Measurements from ENCODE around the gene SMG7. TPM values are rescaled to one million over a fixed set of nuclear protein-coding genes. Genes with fewer than 3 reads are reported as not detected.
A peak's percentile ranks its signal among the peaks of the same experiment; 100 is the strongest.

Gene SMG7
- total and polyA plus RNA-seq, 5 donors: 18.6 to 50.8 (median 39.1) TPM

DNA sequence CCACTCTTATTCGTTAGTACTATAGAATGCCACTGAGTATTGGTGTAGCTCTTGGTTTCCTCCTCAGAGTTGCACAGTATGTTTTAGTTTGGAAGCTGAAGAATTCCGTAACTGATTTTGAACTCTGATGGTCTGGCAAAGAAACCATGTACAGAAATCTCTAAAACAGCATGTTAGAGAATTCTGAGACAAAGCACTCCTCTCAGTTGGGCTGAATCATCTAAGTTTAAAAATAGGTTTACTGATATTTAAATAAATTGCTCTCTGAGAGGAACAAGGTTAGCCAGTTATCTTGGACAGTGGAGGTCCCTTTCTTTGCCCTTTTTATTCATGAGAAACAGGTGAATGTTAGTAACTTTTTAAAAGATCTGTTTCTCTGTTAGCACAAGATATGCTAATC is 74.1 kb downstream of the SMG7 start:
- Histone ChIP-seq H3K27ac (ENCODE audit: low read length) (no peak overlapping the region), H3K4me3 (ENCODE audit: low read length) (no peak overlapping the region), H3K9me3 (ENCODE audit: control insufficient read depth, low read length) (no peaks in the 10 kb centered on the region), H3K27me3 (ENCODE audit: control insufficient read depth, insufficient read depth) (no peaks in the 10 kb centered on the region), H3K4me1 (ENCODE audit: control insufficient read depth, insufficient read depth, low read length) (peaks cover 5% of the 10 kb centered on the region)
- DNase-seq (no peak), ATAC-seq (no peak)
- intact Hi-C loops (cut with DNase I): loop anchor here in 1 of 4 donors (10.0 kb wide), 1 partner anchor 72 kb away; the partner anchor contains the start of gene SMG7
- WGBS: 76% methylated on average over 2 of the region's 2 CpGs

DNA sequence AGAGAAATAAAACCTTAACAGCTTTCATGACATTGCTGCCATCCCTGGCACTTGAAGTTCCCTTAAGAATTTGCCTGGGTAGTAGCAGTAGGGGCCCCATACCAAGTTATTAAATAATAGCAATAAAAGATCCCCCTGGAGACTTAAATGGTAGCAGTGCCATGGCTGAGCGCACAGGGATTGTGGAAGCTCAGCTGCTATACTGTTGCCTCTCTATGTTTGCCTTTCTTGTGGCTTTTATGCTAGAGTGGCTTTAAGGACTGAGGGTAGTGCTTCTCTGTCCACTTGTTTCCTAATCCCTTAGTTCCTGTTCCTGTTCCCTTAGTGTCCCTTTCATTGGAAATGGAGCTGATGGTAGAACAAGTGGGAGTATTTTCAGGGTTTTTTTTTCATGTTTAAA is 75.8 kb downstream of the SMG7 start:
- Histone ChIP-seq H3K27me3 (ENCODE audit: control insufficient read depth, insufficient read depth) (no peaks in the 10 kb centered on the region), H3K4me1 (ENCODE audit: control insufficient read depth, insufficient read depth, low read length) (peaks cover 5% of the 10 kb centered on the region), H3K4me3 (ENCODE audit: low read length) (no peak overlapping the region), H3K27ac (ENCODE audit: low read length) (no peak overlapping the region), H3K9me3 (ENCODE audit: control insufficient read depth, low read length) (no peaks in the 10 kb centered on the region)
- no peak for ATAC-seq
- intact Hi-C loops (cut with DNase I): loop anchor here in 1 of 4 donors (10.0 kb wide), 1 partner anchor 73 kb away; the partner anchor contains the start of gene SMG7
- no peak for DNase-seq
- 96% methylated on average over 1 of the region's 1 CpG for WGBS

DNA sequence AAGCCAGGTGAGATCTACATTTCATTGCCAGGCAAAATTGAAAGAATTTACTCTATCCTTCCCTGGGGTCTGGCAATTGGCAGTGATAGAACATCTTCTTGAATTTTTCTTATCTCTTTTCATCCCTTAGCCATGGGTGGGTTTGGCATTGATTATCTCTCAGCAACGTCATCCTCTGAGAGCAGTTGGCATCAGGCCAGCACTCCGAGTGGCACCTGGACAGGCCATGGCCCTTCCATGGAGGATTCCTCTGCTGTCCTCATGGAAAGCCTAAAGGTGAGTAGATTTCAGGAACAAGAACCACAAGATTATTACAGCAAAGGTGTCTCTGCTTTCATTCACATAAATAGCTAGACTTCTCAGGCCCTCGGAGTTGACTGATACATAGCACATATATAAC is 78.6 kb downstream of the SMG7 start:
- intact Hi-C loops (cut with DNase I): loop anchor here in 1 of 4 donors (10.0 kb wide), 1 partner anchor 74 kb away; no protein-coding TSS in a partner anchor
- Histone ChIP-seq H3K4me1 (ENCODE audit: control insufficient read depth, insufficient read depth, low read length) (peaks cover 4% of the 10 kb centered on the region), H3K27ac (ENCODE audit: low read length) (no peak overlapping the region)

DNA sequence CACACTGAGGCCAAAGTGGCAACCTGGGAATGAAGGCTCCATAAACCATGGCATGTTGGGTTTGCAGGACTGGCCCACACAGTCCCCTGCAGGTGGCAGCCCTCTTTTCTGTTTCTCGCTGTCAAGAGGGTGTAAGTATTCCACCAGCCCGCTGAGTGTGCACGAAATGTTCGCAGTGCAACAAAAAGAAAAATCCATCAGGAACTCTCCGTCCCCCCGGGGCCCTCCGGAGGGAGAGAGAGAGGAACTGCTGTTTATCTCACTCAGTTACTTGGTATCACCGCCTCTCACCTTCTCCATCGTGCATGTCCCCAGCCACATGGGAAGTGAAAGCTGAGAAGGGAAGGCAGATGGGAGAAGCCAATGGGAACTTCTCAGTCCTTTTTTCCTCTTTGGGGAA is 79.6 kb downstream of the SMG7 start:
- no peaks in the 10 kb centered on the region for H3K9me3 ChIP-seq (ENCODE audit: control insufficient read depth, low read length)
- 57% methylated on average over 9 of the region's 9 CpGs for WGBS
- no peak overlapping the region for H3K27ac ChIP-seq (ENCODE audit: low read length)
- ATAC-seq (peak; percentile 40 to 52), DNase-seq (peak in 1 of 3 donors; percentile 50)
- intact Hi-C loops (cut with DNase I): loop anchor here in 1 of 4 donors (10.0 kb wide), 1 partner anchor 73 kb away; no protein-coding TSS in a partner anchor
- H3K27me3 ChIP-seq (ENCODE audit: control insufficient read depth, insufficient read depth): no peaks in the 10 kb centered on the region
- no peak overlapping the region for H3K4me3 ChIP-seq (ENCODE audit: low read length)
- no peaks in the 10 kb centered on the region for H3K4me1 ChIP-seq (ENCODE audit: control insufficient read depth, insufficient read depth, low read length)

More for the DNA sequence above, 78.6 kb downstream of the SMG7 start:
- DNase-seq: peak in 1 of 3 donors; percentile 38
- ATAC-seq: no peak
- H3K9me3 ChIP-seq (ENCODE audit: control insufficient read depth, low read length): no peaks in the 10 kb centered on the region
- no peaks in the 10 kb centered on the region for H3K27me3 ChIP-seq (ENCODE audit: control insufficient read depth, insufficient read depth)
- H3K4me3 ChIP-seq (ENCODE audit: low read length): no peak overlapping the region
- WGBS: 42% methylated on average over 3 of the region's 3 CpGs

DNA sequence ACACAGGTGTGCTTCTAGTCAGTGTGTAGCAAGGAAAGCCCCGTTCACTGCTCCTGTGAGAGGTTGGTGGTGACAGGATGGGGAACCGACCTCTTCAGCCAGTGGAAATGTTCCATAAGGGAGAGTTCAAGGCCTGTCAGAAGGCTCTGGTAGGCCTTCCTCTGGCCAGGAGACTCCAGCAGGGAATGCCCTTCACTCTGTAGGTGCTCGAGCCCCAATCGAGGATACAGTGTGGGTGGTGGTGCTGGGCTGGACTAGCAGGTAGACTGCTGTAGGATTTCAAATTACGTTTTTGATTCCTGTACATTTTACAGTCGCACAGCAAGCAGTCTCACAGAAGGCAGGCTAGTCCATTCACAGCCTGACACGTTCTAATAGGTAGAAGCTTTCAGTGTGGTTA is 80.1 kb downstream of the SMG7 start:
- no peak for DNase-seq
- Histone ChIP-seq H3K9me3 (ENCODE audit: control insufficient read depth, low read length) (no peaks in the 10 kb centered on the region), H3K27ac (ENCODE audit: low read length) (no peak overlapping the region), H3K4me1 (ENCODE audit: control insufficient read depth, insufficient read depth, low read length) (no peaks in the 10 kb centered on the region), H3K4me3 (ENCODE audit: low read length) (no peak overlapping the region), H3K27me3 (ENCODE audit: control insufficient read depth, insufficient read depth) (no peaks in the 10 kb centered on the region)
- intact Hi-C loops (cut with DNase I): loop anchor here in 1 of 4 donors (10.0 kb wide), 1 partner anchor 72 kb away; no protein-coding TSS in a partner anchor
- 87% methylated on average over 7 of the region's 7 CpGs for WGBS
- peak in 1 of 2 donors; percentile 27 for ATAC-seq

DNA sequence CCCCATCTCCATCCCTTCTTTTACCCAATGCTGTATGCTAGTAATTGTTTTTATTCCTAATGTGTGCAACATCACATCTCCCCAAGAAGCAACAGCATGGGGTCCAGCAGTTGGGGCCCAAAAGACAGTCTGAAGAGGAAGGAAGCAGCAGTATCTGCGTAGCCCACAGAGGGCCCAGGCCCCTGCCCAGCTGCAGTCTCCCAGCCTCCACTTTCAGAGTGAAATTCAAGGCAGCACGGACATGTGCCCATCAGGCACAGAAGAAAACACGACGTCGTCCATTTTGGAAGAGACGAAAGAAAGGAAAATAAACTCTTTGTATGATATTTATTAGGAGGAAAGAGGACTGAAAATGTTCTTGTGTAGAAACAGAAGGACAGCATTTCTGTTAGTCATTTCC is 80.6 kb downstream of the SMG7 start:
- no peak overlapping the region for H3K27ac ChIP-seq (ENCODE audit: low read length)

DNA sequence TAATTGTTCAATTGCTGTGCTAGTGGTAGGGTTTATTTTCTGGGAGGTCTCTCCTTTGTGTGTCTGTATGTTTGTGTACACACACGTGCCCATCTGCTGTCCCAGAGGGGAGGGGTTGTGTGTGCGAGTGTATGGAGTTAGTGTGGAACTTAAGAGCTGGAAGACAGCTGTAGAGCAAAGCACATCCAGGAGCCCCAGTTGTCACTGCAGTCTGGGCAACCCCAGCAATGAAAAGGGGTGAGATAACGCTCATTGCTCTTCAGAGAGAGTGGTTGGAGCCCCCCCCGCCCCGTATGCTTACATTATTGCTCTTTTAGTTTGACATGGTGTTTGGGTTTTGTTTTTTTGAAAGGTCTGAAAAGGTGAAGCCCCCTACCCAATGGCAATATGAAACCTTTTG is 81.0 kb downstream of the SMG7 start:
- WGBS: 70% methylated on average over 5 of the region's 5 CpGs

More for the DNA sequence above, 80.6 kb downstream of the SMG7 start:
- DNase-seq (no peak), ATAC-seq (no peak)
- 82% methylated on average over 6 of the region's 6 CpGs for WGBS
- H3K9me3 ChIP-seq (ENCODE audit: control insufficient read depth, low read length): no peaks in the 10 kb centered on the region
- no peaks in the 10 kb centered on the region for H3K27me3 ChIP-seq (ENCODE audit: control insufficient read depth, insufficient read depth)
- H3K4me1 ChIP-seq (ENCODE audit: control insufficient read depth, insufficient read depth, low read length): no peaks in the 10 kb centered on the region
- intact Hi-C loops (cut with DNase I): loop anchor here in 1 of 4 donors (10.0 kb wide), 1 partner anchor 72 kb away; no protein-coding TSS in a partner anchor
- no peak overlapping the region for H3K4me3 ChIP-seq (ENCODE audit: low read length)

DNA sequence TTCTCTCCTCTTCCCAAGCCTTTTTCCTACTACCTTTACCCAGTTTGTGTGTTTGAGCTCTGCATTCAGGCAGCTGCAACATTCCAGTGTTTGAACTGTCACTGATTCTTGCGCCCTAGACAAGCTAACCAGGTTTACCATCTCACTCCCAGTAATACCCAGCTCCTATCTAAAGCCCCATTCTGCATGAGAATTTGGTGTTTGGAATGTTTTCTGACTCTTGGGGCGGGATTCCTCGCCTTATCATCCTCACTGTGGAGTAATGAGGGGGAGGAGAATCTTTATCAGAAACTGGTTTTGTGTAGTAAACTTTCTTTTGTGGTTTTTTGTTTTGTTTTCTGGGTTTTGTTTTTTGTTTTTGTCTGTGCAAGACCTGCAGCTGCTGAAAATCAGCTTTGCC is 81.5 kb downstream of the SMG7 start:
- H3K9me3 ChIP-seq (ENCODE audit: control insufficient read depth, low read length): no peaks in the 10 kb centered on the region
- 69% methylated on average over 3 of the region's 3 CpGs for WGBS
- DNase-seq (no peak), ATAC-seq (no peak)
- no peak overlapping the region for H3K4me3 ChIP-seq (ENCODE audit: low read length)
- no peaks in the 10 kb centered on the region for H3K27me3 ChIP-seq (ENCODE audit: control insufficient read depth, insufficient read depth)
- H3K27ac ChIP-seq (ENCODE audit: low read length): no peak overlapping the region
- no peaks in the 10 kb centered on the region for H3K4me1 ChIP-seq (ENCODE audit: control insufficient read depth, insufficient read depth, low read length)
- intact Hi-C loops (cut with DNase I): loop anchor here in 1 of 4 donors (10.0 kb wide), 1 partner anchor 71 kb away; no protein-coding TSS in a partner anchor

More for the DNA sequence above, 81.0 kb downstream of the SMG7 start:
- intact Hi-C loops (cut with DNase I): loop anchor here in 1 of 4 donors (10.0 kb wide), 1 partner anchor 71 kb away; no protein-coding TSS in a partner anchor
- no peaks in the 10 kb centered on the region for H3K27me3 ChIP-seq (ENCODE audit: control insufficient read depth, insufficient read depth)
- no peaks in the 10 kb centered on the region for H3K9me3 ChIP-seq (ENCODE audit: control insufficient read depth, low read length)
- no peak overlapping the region for H3K27ac ChIP-seq (ENCODE audit: low read length)
- no peak overlapping the region for H3K4me3 ChIP-seq (ENCODE audit: low read length)
- no peaks in the 10 kb centered on the region for H3K4me1 ChIP-seq (ENCODE audit: control insufficient read depth, insufficient read depth, low read length)
- DNase-seq: no peak
- no peak for ATAC-seq

DNA sequence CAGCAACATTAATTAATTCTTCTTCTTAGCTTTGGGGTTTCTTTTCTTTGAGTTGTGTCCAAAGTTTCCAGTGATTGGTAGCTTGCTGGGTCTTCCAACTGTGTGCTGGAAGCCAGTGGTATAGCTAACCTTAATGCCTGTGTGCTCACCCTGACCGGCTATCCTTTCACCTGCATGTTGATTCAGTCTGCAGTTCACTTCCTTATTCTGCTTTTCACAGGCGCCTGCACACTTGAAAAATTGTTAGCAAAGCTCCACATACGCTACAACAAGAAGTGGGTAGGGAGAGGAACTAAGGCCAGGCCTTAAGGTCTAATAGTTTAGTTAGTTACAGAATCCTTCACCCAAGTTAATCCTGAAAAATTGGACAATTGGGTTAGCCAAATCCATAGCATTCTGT is 82.3 kb downstream of the SMG7 start:
- Histone ChIP-seq H3K4me3 (ENCODE audit: low read length) (no peak overlapping the region), H3K27ac (ENCODE audit: low read length) (no peak overlapping the region), H3K9me3 (ENCODE audit: control insufficient read depth, low read length) (no peaks in the 10 kb centered on the region), H3K4me1 (ENCODE audit: control insufficient read depth, insufficient read depth, low read length) (no peaks in the 10 kb centered on the region), H3K27me3 (ENCODE audit: control insufficient read depth, insufficient read depth) (no peaks in the 10 kb centered on the region)
- ATAC-seq (no peak), DNase-seq (no peak)
- WGBS: 79% methylated on average over 3 of the region's 3 CpGs
- intact Hi-C loops (cut with DNase I): loop anchor here in 1 of 4 donors (10.0 kb wide), 1 partner anchor 70 kb away; no protein-coding TSS in a partner anchor

DNA sequence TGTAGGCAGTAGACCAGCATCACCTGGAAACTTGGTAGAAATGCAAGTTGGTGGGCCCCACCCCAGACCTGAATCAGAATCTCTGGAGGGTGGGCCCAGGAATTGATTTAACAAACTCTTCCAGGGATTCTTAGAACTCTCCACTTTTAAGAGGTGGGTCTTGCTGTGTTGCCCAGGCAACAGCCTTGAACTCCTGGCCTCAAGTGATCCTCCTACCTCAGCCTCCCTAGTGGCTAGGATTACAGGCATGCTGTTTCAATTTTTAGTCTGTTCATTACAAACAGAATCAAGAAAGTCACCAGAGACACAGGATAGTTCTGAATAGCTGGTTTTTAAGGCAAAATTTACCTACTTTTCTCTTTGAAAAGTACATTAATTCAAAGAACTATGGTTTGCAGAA is 86.8 kb downstream of the SMG7 start:
- Histone ChIP-seq H3K4me3 (ENCODE audit: low read length) (no peak overlapping the region), H3K27me3 (ENCODE audit: control insufficient read depth, insufficient read depth) (no peaks in the 10 kb centered on the region), H3K9me3 (ENCODE audit: control insufficient read depth, low read length) (no peaks in the 10 kb centered on the region), H3K27ac (ENCODE audit: low read length) (no peak overlapping the region), H3K4me1 (ENCODE audit: control insufficient read depth, insufficient read depth, low read length) (no peaks in the 10 kb centered on the region)
- intact Hi-C loops (cut with DNase I): loop anchor here in 1 of 4 donors (10.0 kb wide), 1 partner anchor 66 kb away; no protein-coding TSS in a partner anchor
- no peak for DNase-seq
- no peak for ATAC-seq

DNA sequence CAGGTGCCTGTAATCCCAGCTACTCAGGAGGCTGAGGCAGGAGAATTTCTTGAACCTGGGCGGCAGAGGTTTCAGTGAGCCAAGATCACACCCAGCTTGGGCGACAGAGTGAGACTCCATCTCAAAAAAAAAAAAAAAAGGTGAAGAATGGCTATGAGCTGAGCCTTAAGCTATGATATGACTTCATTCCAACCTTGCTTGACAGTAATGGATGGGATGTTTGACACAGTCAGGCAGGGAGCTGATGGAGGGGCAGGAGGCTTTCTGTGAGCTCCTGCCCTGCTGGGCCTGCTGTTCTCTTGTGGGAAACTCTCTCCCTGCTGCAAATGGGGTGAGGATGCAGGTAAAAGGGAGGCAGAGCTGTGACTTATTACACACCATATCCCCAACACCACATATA is 90.4 kb downstream of the SMG7 start:
- no peak for DNase-seq
- no peak for ATAC-seq
- 82% methylated on average over 2 of the region's 2 CpGs for WGBS
- Histone ChIP-seq H3K4me1 (ENCODE audit: control insufficient read depth, insufficient read depth, low read length) (peaks cover 5% of the 10 kb centered on the region), H3K27me3 (ENCODE audit: control insufficient read depth, insufficient read depth) (no peaks in the 10 kb centered on the region), H3K9me3 (ENCODE audit: control insufficient read depth, low read length) (no peaks in the 10 kb centered on the region), H3K4me3 (ENCODE audit: low read length) (no peak overlapping the region), H3K27ac (ENCODE audit: low read length) (no peak overlapping the region)
- intact Hi-C loops (cut with DNase I): no loop called here
